HG02759 (cell line): Measurements from ENCODE around the gene PPP1R14B.

Source experiments
- ATAC-seq: cut with Tn5 transposase; IDR thresholded peaks from one replicate; pipeline ENCODE4 v1.9.1; 2021; ENCODE audit warnings: mild to moderate bottlenecking, moderate library complexity; ENCODE audit not compliant: unreplicated experiment

PPP1R14B gene

GRCh38 chr11:64218628-64219353 lies 28.0 kb downstream of the PPP1R14B start:
- ATAC-seq: no peak

- no peak for ATAC-seq
Observed at GRCh38 chr11:64216879-64217278, 29.9 kb downstream of the PPP1R14B start.

GRCh38 chr11:64211181-64211872 lies 35.4 kb downstream of the PPP1R14B start:
- no peak for ATAC-seq

- ATAC-seq: no peak
Observed at GRCh38 chr11:64210301-64211020, 36.3 kb downstream of the PPP1R14B start.

- ATAC-seq: no peak
Observed at GRCh38 chr11:64209563-64209843, 37.2 kb downstream of the PPP1R14B start.

GRCh38 chr11:64208796-64209562 lies 37.8 kb downstream of the PPP1R14B start:
- no peak for ATAC-seq

GRCh38 chr11:64208086-64208795 lies 38.5 kb downstream of the PPP1R14B start:
- no peak for ATAC-seq

- ATAC-seq: peak; percentile 62
Observed at GRCh38 chr11:64207256-64208085, 39.3 kb downstream of the PPP1R14B start.

GRCh38 chr11:64206457-64207255 lies 40.1 kb downstream of the PPP1R14B start, which contains the start of gene FERMT3:
FERMT3 (plus strand) TSS chr11:64206721; CDS start chr11:64207365, 644 bp downstream.
- ATAC-seq: peak; percentile 42

GRCh38 chr11:64204464-64204989 lies 42.2 kb downstream of the PPP1R14B start:
- no peak for ATAC-seq

- ATAC-seq: no peak
Observed at GRCh38 chr11:64204080-64204440, 42.7 kb downstream of the PPP1R14B start.

GRCh38 chr11:64203421-64204079 lies 43.2 kb downstream of the PPP1R14B start:
- ATAC-seq: no peak

GRCh38 chr11:64202992-64203391 lies 43.8 kb downstream of the PPP1R14B start:
- ATAC-seq: no peak

GRCh38 chr11:64201543-64201942 lies 45.2 kb downstream of the PPP1R14B start:
- no peak for ATAC-seq

- ATAC-seq: no peak
Observed at GRCh38 chr11:64198511-64198910, 48.2 kb downstream of the PPP1R14B start.

- ATAC-seq: no peak
Observed at GRCh38 chr11:64196626-64197025, 50.1 kb downstream of the PPP1R14B start.
